GM23248 (cell line): ENCODE data around the gene NUDT19. TPM values are rescaled to one million over a fixed set of nuclear protein-coding genes. Genes with fewer than 3 reads are reported as not detected.
"Not testable (repeated sequence)": the region's sequence is repeated elsewhere in the genome, so short reads cannot be mapped to it uniquely, and the experiment has no call there.

Experiments used
- DNase-seq: peaks from one replicate; pipeline ENCODE4 v3.0.0-alpha.2; 2015
- H2AFZ ChIP-seq: fragments of 200-600 bp; sonication (generic); 2 replicates; pipeline ENCODE4 v1.6.1; 2016; ENCODE audit warnings: antibody characterized with exemption
- H3F3A ChIP-seq: fragments of 200-600 bp; sonication (generic); 2 replicates; pipeline ENCODE4 v1.6.1; 2016; ENCODE audit warnings: mild to moderate bottlenecking, antibody characterized with exemption, mixed run types; ENCODE audit not compliant: insufficient read depth
- H3K27ac ChIP-seq: fragments of 200-600 bp; sonication (generic); 2 replicates; pipeline ENCODE4 v1.5.1; 2016; ENCODE audit warnings: mild to moderate bottlenecking
- H3K27me3 ChIP-seq: fragments of 200-600 bp; sonication (generic); replicated peaks from 2 replicates; pipeline ENCODE4 v1.6.1; 2016; ENCODE audit warnings: mild to moderate bottlenecking; ENCODE audit not compliant: insufficient read depth
- H3K36me3 ChIP-seq: fragments of 200-600 bp; sonication (generic); 2 replicates; pipeline ENCODE4 v1.6.1; 2016; ENCODE audit warnings: low read depth, mild to moderate bottlenecking
- H3K4me1 ChIP-seq: fragments of 200-600 bp; sonication (generic); 2 replicates; pipeline ENCODE4 v1.6.1; 2016; ENCODE audit warnings: mild to moderate bottlenecking; ENCODE audit not compliant: insufficient read depth
- H3K4me2 ChIP-seq: fragments of 200-600 bp; sonication (generic); one replicate; pipeline ENCODE4 v1.6.1; 2016; ENCODE audit warnings: mild to moderate bottlenecking; ENCODE audit not compliant: unreplicated experiment
- H3K4me3 ChIP-seq: fragments of 200-600 bp; sonication (generic); 2 replicates; pipeline ENCODE4 v1.5.1; 2016; ENCODE audit warnings: mild to moderate bottlenecking
- H3K79me2 ChIP-seq: fragments of 200-600 bp; sonication (generic); 2 replicates; pipeline ENCODE4 v1.6.1; 2016; ENCODE audit warnings: mild to moderate bottlenecking; ENCODE audit not compliant: insufficient read depth
- H3K9ac ChIP-seq: fragments of 200-600 bp; sonication (generic); 2 replicates; pipeline ENCODE4 v1.6.1; 2016; ENCODE audit warnings: mild to moderate bottlenecking
- H3K9me2 ChIP-seq: fragments of 200-600 bp; sonication (generic); 2 replicates; pipeline ENCODE4 v1.6.1; 2016; ENCODE audit warnings: mixed run types, mild to moderate bottlenecking, moderate library complexity; ENCODE audit not compliant: insufficient read depth
- H3K9me3 ChIP-seq: fragments of 200-600 bp; sonication (generic); one replicate; pipeline ENCODE4 v1.6.1; 2017; ENCODE audit warnings: low read depth
- H4K20me1 ChIP-seq: fragments of 200-600 bp; sonication (generic); 2 replicates; pipeline ENCODE4 v1.6.0; 2016; ENCODE audit not compliant: insufficient read depth
- EZH2 ChIP-seq: fragments of 200-600 bp; sonication (generic); IDR thresholded peaks from 2 replicates; pipeline ENCODE4 v1.6.1; 2018; ENCODE audit warnings: antibody characterized with exemption, mild to moderate bottlenecking; ENCODE audit not compliant: insufficient read depth, poor library complexity, severe bottlenecking
- EZH2phosphoT487 ChIP-seq: fragments of 200-600 bp; sonication (generic); IDR thresholded peaks from 2 replicates; pipeline ENCODE4 v1.6.1; 2018; ENCODE audit warnings: antibody characterized with exemption, moderate library complexity, mild to moderate bottlenecking, low read depth; ENCODE audit not compliant: insufficient read depth
- WGBS, 2 experiments: methylation state at CpG; one replicate each; pipeline ENCODE4 v1.1.6; 2015 to 2017; ENCODE audit warnings: low lambda C conversion rate in 2 of 2, low coverage in 1 of 2; ENCODE audit errors: missing lambda C conversion rate in 2 of 2; 5-methylcytosine and 5-hydroxymethylcytosine counted together
- in situ Hi-C: fragments of 300-500 bp; cut with MboI; formaldehyde crosslinking; loops from 2 replicates; pipeline ENCODE4 v1.15.0; 2020
- polyA plus RNA-seq: library from polyadenylated mRNA; unstranded; fragments of >200 nt; fragmentation: Nextera tagmentation; extraction: Ambion mirVana; gene quantifications from 2 replicates; pipeline ENCODE4 v1.2.1, GENCODE V29; 2016
- total RNA-seq: library from RNA; depleted of rRNA; stranded (reverse); fragments of >200 nt; shearing (Covaris generic); gene quantifications from 2 replicates; pipeline ENCODE4 v1.2.3, GENCODE V29; 2014

NUDT19 gene
- total and polyA plus RNA-seq, 2 experiments from 2014 or later, result 18.0 to 25.1 TPM

GRCh38 chr19:32708457-32708856 lies 16.8 kb downstream of the NUDT19 start:
- no peaks in the 10 kb centered on the region for H3F3A ChIP-seq
- H3K27me3 ChIP-seq, result no peaks in the 10 kb centered on the region
- H3K4me3 ChIP-seq, result no peak overlapping the region
- H3K27ac ChIP-seq, result no peak overlapping the region
- no peak overlapping the region for H3K9ac ChIP-seq
- peaks cover 26% of the 10 kb centered on the region for H3K36me3 ChIP-seq
- 100% methylated on average over 3 of the region's 3 CpGs for WGBS, 2 experiments
- DNase-seq, result no peak
- H3K9me2 ChIP-seq, result no peaks in the 10 kb centered on the region
- H3K9me3 ChIP-seq, result no peaks in the 10 kb centered on the region
- H4K20me1 ChIP-seq, result no peaks in the 10 kb centered on the region
- H2AFZ ChIP-seq, result no peak overlapping the region
- H3K79me2 ChIP-seq, result peaks cover 68% of the 10 kb centered on the region
- in situ Hi-C loops, result no loop called here
- TF ChIP-seq EZH2phosphoT487 (no peak), EZH2 (no peak)
- H3K4me2 ChIP-seq, result no peak overlapping the region
- H3K4me1 ChIP-seq, result no peaks in the 10 kb centered on the region

DNA sequence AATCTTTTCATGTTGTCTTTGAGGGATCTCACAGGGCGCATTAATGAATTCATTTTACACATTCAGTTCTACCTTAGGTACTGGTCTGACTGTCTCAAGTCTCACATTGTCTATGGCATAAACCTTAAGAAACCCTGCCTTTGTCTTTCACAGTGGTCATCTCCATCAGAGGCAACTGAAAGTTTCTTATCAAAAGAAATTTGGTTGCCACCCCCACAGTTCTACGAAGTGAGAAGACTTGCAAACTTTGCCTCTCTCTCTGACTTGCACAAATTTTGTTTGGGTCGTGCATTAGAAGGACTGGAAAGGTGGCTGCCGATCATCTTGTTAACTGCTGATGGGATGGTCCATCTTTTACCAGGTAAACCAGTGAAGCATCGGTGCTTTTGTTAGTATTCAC lies 17.4 kb downstream of the NUDT19 start:
- Histone ChIP-seq H3K4me3 (no peak overlapping the region), H3K79me2 (peaks cover 62% of the 10 kb centered on the region), H3K9me2 (no peaks in the 10 kb centered on the region), H3K27ac (no peak overlapping the region), H3K4me1 (no peaks in the 10 kb centered on the region), H4K20me1 (peaks cover 2% of the 10 kb centered on the region; the same call in 1 of the 2 replicates), H3K36me3 (peaks cover 24% of the 10 kb centered on the region), H3F3A (no peaks in the 10 kb centered on the region), H3K9me3 (no peaks in the 10 kb centered on the region), H2AFZ (no peak overlapping the region), H3K27me3 (no peaks in the 10 kb centered on the region), H3K4me2 (no peak overlapping the region), H3K9ac (no peak overlapping the region)
- TF ChIP-seq EZH2phosphoT487 (no peak), EZH2 (no peak)
- in situ Hi-C loops, result no loop called here
- DNase-seq, result no peak
- WGBS, 2 experiments, result 87 to 88% methylated on average over 5 of the region's 5 CpGs

DNA sequence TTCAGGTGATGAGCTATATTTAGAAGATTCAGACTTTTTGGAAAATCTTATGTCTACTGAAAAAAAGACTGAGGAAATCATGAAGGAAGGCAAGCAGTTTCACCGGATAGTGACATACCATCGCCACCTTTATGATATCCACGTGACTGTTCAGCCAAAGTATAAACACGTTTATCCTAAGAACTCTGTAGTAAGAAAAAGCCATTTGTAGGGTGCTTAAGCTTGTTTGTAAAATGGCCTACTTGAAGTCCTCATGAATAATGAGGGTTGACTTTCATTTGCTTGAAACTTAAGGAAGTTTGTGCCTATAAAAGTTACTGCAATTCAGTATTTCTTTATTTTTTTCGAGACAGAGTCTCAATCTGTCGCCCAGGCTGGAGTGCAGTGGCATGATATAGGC lies 20.1 kb downstream of the NUDT19 start:
- H3K9me2 ChIP-seq, result no peaks in the 10 kb centered on the region
- 98 to 99% methylated on average over 6 of the region's 6 CpGs for WGBS, 2 experiments
- H3K79me2 ChIP-seq, result peaks cover 35% of the 10 kb centered on the region
- H3K36me3 ChIP-seq, result peaks cover 13% of the 10 kb centered on the region
- H4K20me1 ChIP-seq, result peaks cover 2% of the 10 kb centered on the region; the same call in 1 of the 2 replicates
- no peak for DNase-seq
- H3K27ac ChIP-seq, result no peak overlapping the region
- H3K4me3 ChIP-seq, result no peak overlapping the region
- H3K27me3 ChIP-seq, result no peaks in the 10 kb centered on the region
- no peak overlapping the region for H3K4me2 ChIP-seq
- TF ChIP-seq EZH2phosphoT487 (no peak), EZH2 (no peak)
- H3K9me3 ChIP-seq, result no peaks in the 10 kb centered on the region
- in situ Hi-C loops, result no loop called here
- no peaks in the 10 kb centered on the region for H3F3A ChIP-seq
- H3K9ac ChIP-seq, result no peak overlapping the region
- H2AFZ ChIP-seq, result no peak overlapping the region
- H3K4me1 ChIP-seq, result no peaks in the 10 kb centered on the region

GRCh38 chr19:32716203-32716602 lies 24.6 kb downstream of the NUDT19 start:
- H2AFZ ChIP-seq, in situ Hi-C loops, H3K79me2 ChIP-seq, H3K9me2 ChIP-seq, H3K4me1 ChIP-seq, H3K27me3 ChIP-seq, H3F3A ChIP-seq, H4K20me1 ChIP-seq, H3K9ac ChIP-seq, H3K9me3 ChIP-seq, H3K27ac ChIP-seq, DNase-seq, H3K4me2 ChIP-seq, H3K4me3 ChIP-seq: not testable (repeated sequence)
- H3K36me3 ChIP-seq, result peaks cover 13% of the 10 kb centered on the region
- 89 to 91% methylated on average over 6 to 7 of the region's 7 CpGs for WGBS, 2 experiments

DNA sequence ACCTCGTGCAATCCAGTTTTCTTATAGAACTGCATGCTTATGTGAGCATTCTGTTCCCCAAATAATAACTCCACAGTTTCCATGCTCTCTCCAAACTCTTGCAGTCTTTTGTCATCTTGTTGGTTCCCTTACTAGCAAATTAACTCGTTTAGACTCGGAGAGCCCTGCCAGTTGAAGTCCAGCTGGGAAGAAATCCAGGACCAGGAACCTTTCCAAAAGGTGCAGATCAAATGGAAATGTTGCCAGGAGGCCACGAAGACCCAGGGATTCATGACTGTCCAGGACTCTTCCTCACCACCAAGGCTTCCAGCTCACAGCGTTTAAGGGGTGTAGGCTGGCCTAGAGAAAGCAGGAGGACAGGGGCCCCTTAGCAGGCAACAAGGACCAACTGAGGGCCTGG lies 25.9 kb downstream of the NUDT19 start:
- Histone ChIP-seq H2AFZ (no peak overlapping the region), H3F3A (no peaks in the 10 kb centered on the region)
- in situ Hi-C loops, result no loop called here

More for the DNA sequence above, 25.9 kb downstream of the NUDT19 start:
- no peak for DNase-seq
- TF ChIP-seq EZH2phosphoT487, result no peak
- TF ChIP-seq EZH2, result no peak
- Histone ChIP-seq H3K4me3 (no peak overlapping the region), H3K27ac (no peak overlapping the region), H4K20me1 (peaks cover 2% of the 10 kb centered on the region; the same call in 1 of the 2 replicates), H3K9me2 (no peaks in the 10 kb centered on the region), H3K4me1 (no peaks in the 10 kb centered on the region), H3K9me3 (no peaks in the 10 kb centered on the region), H3K4me2 (no peak overlapping the region), H3K27me3 (no peaks in the 10 kb centered on the region), H3K79me2 (no peaks in the 10 kb centered on the region), H3K9ac (no peak overlapping the region), H3K36me3 (peaks cover 10% of the 10 kb centered on the region)
- 67 to 76% methylated on average over 5 of the region's 5 CpGs for WGBS, 2 experiments
